ENCODE measurements around the gene KCNQ1. TPM values are rescaled to one million over a fixed set of nuclear protein-coding genes. Genes with fewer than 3 reads are reported as not detected.

KCNQ1 gene
- polyA plus RNA-seq, 1 of the 3 experiments (the other 2 are of a cell fraction): 0.05 TPM

GRCh38 chr11:2847561-2847960 is 402.8 kb downstream of the KCNQ1 start:
- no peaks in the 10 kb centered on the region for H4K20me1 ChIP-seq (ENCODE audit: insufficient read depth)
- DNase-seq: no peak
- no peaks in the 10 kb centered on the region for H3K27me3 ChIP-seq (ENCODE audit: insufficient read depth)
- no peaks in the 10 kb centered on the region for H3K36me3 ChIP-seq (replicated peaks in 1 of 2; ENCODE audit: control insufficient read depth in 1 of 2, insufficient read depth in 2 of 2, low read length in 1 of 2)
- ChIA-PET CTCF (no interaction called here), POLR2A (no interaction called here)
- H3K4me2 ChIP-seq: no peak overlapping the region
- TF ChIP-seq EZH2phosphoT487 (IDR thresholded peaks at IDR 0.05; ENCODE audit: borderline replicate concordance, low read depth): no peak
- TF ChIP-seq RFX5 (IDR thresholded peaks at IDR 0.05; ENCODE audit: low read length): no peak
- TF ChIP-seq, protein P1, sequence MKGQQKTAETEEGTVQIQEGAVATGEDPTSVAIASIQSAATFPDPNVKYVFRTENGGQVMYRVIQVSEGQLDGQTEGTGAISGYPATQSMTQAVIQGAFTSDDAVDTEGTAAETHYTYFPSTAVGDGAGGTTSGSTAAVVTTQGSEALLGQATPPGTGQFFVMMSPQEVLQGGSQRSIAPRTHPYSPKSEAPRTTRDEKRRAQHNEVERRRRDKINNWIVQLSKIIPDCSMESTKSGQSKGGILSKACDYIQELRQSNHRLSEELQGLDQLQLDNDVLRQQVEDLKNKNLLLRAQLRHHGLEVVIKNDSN (IDR thresholded peaks at IDR 0.05; ENCODE audit: borderline replicate concordance, low read depth): no peak
- TF ChIP-seq PBX3 (IDR thresholded peaks at IDR 0.05): no peak
- TF ChIP-seq, protein P2, sequence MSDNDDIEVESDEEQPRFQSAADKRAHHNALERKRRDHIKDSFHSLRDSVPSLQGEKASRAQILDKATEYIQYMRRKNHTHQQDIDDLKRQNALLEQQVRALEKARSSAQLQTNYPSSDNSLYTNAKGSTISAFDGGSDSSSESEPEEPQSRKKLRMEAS (IDR thresholded peaks at IDR 0.05; ENCODE audit: low read depth): no peak
- TF ChIP-seq, protein P3, sequence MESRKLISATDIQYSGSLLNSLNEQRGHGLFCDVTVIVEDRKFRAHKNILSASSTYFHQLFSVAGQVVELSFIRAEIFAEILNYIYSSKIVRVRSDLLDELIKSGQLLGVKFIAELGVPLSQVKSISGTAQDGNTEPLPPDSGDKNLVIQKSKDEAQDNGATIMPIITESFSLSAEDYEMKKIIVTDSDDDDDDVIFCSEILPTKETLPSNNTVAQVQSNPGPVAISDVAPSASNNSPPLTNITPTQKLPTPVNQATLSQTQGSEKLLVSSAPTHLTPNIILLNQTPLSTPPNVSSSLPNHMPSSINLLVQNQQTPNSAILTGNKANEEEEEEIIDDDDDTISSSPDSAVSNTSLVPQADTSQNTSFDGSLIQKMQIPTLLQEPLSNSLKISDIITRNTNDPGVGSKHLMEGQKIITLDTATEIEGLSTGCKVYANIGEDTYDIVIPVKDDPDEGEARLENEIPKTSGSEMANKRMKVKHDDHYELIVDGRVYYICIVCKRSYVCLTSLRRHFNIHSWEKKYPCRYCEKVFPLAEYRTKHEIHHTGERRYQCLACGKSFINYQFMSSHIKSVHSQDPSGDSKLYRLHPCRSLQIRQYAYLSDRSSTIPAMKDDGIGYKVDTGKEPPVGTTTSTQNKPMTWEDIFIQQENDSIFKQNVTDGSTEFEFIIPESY (IDR thresholded peaks at IDR 0.05; ENCODE audit: borderline replicate concordance, low read depth): no peak
- TF ChIP-seq TAF1 (IDR thresholded peaks at IDR 0.05; ENCODE audit: borderline replicate concordance, low read depth, low read length): no peak
- TF ChIP-seq FOXJ3 (CRISPR knock-in tag; IDR thresholded peaks at IDR 0.05): no peak
- no peak for TF ChIP-seq SMC3 (IDR thresholded peaks at IDR 0.05; ENCODE audit: low read depth, low read length)
- no peaks in the 10 kb centered on the region for H3K79me2 ChIP-seq (ENCODE audit: insufficient read depth)
- H3K4me3 ChIP-seq (ENCODE audit: low read depth in 2 of 2, low read length in 1 of 2): no peak overlapping the region
- no peak overlapping the region for H3K27ac ChIP-seq (ENCODE audit: low read depth in 2 of 2, low read length in 1 of 2)
- no peaks in the 10 kb centered on the region for H3K9me3 ChIP-seq
- no peak overlapping the region for H2AFZ ChIP-seq (ENCODE audit: low read depth)
- 61% methylated on average over 20 of the region's 21 CpGs for WGBS (ENCODE audit: low lambda C conversion rate)
- no peak overlapping the region for H3K9ac ChIP-seq
- H3K9me2 ChIP-seq: no peaks in the 10 kb centered on the region
- peaks cover 0 to 8% of the 10 kb centered on the region in 2 experiments; a peak in 1 of 4 replicates for H3K4me1 ChIP-seq (ENCODE audit: control insufficient read depth in 1 of 2, insufficient read depth in 2 of 2, low read depth in 1 of 2, low read length in 1 of 2)
- no peaks in the 10 kb centered on the region for H3F3A ChIP-seq (replicated peaks; ENCODE audit: insufficient read depth)

GRCh38 chr11:2848497-2848896 is 403.7 kb downstream of the KCNQ1 start:
- H3K9ac ChIP-seq: no peak overlapping the region
- H3K4me2 ChIP-seq: no peak overlapping the region
- no peak overlapping the region for H2AFZ ChIP-seq (ENCODE audit: low read depth)
- H3K9me2 ChIP-seq: no peaks in the 10 kb centered on the region
- no peak for DNase-seq
- POLR2A ChIA-PET: no interaction called here
- peaks cover 0 to 8% of the 10 kb centered on the region in 2 experiments; a peak in 1 of 4 replicates for H3K4me1 ChIP-seq (ENCODE audit: control insufficient read depth in 1 of 2, insufficient read depth in 2 of 2, low read depth in 1 of 2, low read length in 1 of 2)
- 44% methylated on average over 4 of the region's 9 CpGs for WGBS (ENCODE audit: low lambda C conversion rate)
- H3K4me3 ChIP-seq (ENCODE audit: low read depth in 2 of 2, low read length in 1 of 2): no peak overlapping the region
- no peaks in the 10 kb centered on the region for H3F3A ChIP-seq (replicated peaks; ENCODE audit: insufficient read depth)
- no peaks in the 10 kb centered on the region for H3K79me2 ChIP-seq (ENCODE audit: insufficient read depth)
- no peak overlapping the region for H3K27ac ChIP-seq (ENCODE audit: low read depth in 2 of 2, low read length in 1 of 2)
- H3K27me3 ChIP-seq (ENCODE audit: insufficient read depth): no peaks in the 10 kb centered on the region
- H3K9me3 ChIP-seq: no peaks in the 10 kb centered on the region
- no peaks in the 10 kb centered on the region for H4K20me1 ChIP-seq (ENCODE audit: insufficient read depth)
- H3K36me3 ChIP-seq (replicated peaks in 1 of 2; ENCODE audit: control insufficient read depth in 1 of 2, insufficient read depth in 2 of 2, low read length in 1 of 2): no peaks in the 10 kb centered on the region
- CTCF ChIA-PET: interaction anchor here (0.9 to 1.9 kb wide), 2 partner anchors 13 to 317 kb away, joined by 3 to 4 read pairs; no protein-coding TSS in a partner anchor
- no peak for TF ChIP-seq POLR2AphosphoS5 (IDR thresholded peaks at IDR 0.05; ENCODE audit: low read depth, low read length)
- TF ChIP-seq IRF3 (IDR thresholded peaks at IDR 0.05; ENCODE audit: low read depth, low read length): no peak
- no peak for TF ChIP-seq RAD21 (IDR thresholded peaks at IDR 0.05; ENCODE audit: low read length)
- no peak for TF ChIP-seq PBX3 (IDR thresholded peaks at IDR 0.05)
- TF ChIP-seq NFIC (IDR thresholded peaks at IDR 0.05; ENCODE audit: borderline replicate concordance): no peak
- TF ChIP-seq NRF1 (IDR thresholded peaks at IDR 0.05; ENCODE audit: low read depth, low read length): no peak

Measured in SK-N-SH (cell line).